GM21360 (cell line): Measurements from ENCODE around the gene P2RY4.
"Not testable (repeated sequence)": the region's sequence is repeated elsewhere in the genome, so short reads cannot be mapped to it uniquely, and the experiment has no call there.

Experiments
- ATAC-seq: cut with Tn5 transposase; IDR thresholded peaks from one replicate; pipeline ENCODE4 v1.9.1; 2021; ENCODE audit warnings: mild to moderate bottlenecking, moderate library complexity; ENCODE audit not compliant: unreplicated experiment

P2RY4 gene

GRCh38 chrX:70244881-70245280 lies 15.1 kb downstream of the P2RY4 start:
- no peak for ATAC-seq

- not testable (repeated sequence) for ATAC-seq
Observed at GRCh38 chrX:70243601-70244000, 16.4 kb downstream of the P2RY4 start.

GRCh38 chrX:70241501-70241900 lies 18.5 kb downstream of the P2RY4 start:
- no peak for ATAC-seq

GRCh38 chrX:70240751-70241150 lies 19.3 kb downstream of the P2RY4 start:
- ATAC-seq, result no peak

- ATAC-seq, result no peak
Observed at GRCh38 chrX:70234355-70234754, 25.6 kb downstream of the P2RY4 start, which contains the start of gene AWAT1. Gene AWAT1 (plus strand): TSS chrX:70234655. CDS start chrX:70234696, 41 bp downstream.

- no peak for ATAC-seq
Observed at GRCh38 chrX:70231666-70232065, 28.3 kb downstream of the P2RY4 start.

GRCh38 chrX:70226687-70227086 lies 33.3 kb downstream of the P2RY4 start:
- no peak for ATAC-seq

- no peak for ATAC-seq
Observed at GRCh38 chrX:70226048-70226447, 34.0 kb downstream of the P2RY4 start.

- no peak for ATAC-seq
Observed at GRCh38 chrX:70219938-70220764, 39.9 kb downstream of the P2RY4 start.

GRCh38 chrX:70209570-70209969 lies 50.4 kb downstream of the P2RY4 start:
- not testable (repeated sequence) for ATAC-seq

- ATAC-seq, result no peak
Observed at GRCh38 chrX:70208479-70208878, 51.5 kb downstream of the P2RY4 start.
